ENCODE results near the gene OPCML.

OPCML gene

GRCh38 chr11:133533205-133533604 is 904 bp upstream of the OPCML start:
- TF ChIP-seq CTCF (IDR thresholded peaks at IDR 0.05; ENCODE audit: low read depth, low read length) = no peak
- no peak overlapping the region for H3K27ac ChIP-seq
- H3K9me3 ChIP-seq (ENCODE audit: severe bottlenecking) = no peaks in the 10 kb centered on the region
- no peak overlapping the region for H3K4me3 ChIP-seq (ENCODE audit: low read depth, low read length)
- H3K36me3 ChIP-seq = no peaks in the 10 kb centered on the region
- H3K27me3 ChIP-seq (ENCODE audit: insufficient read depth, low read depth, severe bottlenecking) = no peaks in the 10 kb centered on the region
- DNase-seq = no peak

GRCh38 chr11:133531458-133531857 is 843 bp downstream of the OPCML start:
- Histone ChIP-seq H3K9me3 (ENCODE audit: severe bottlenecking) (no peaks in the 10 kb centered on the region), H3K4me3 (ENCODE audit: low read depth, low read length) (no peak overlapping the region), H3K36me3 (no peaks in the 10 kb centered on the region), H3K27ac (no peak overlapping the region), H3K27me3 (ENCODE audit: insufficient read depth, low read depth, severe bottlenecking) (no peaks in the 10 kb centered on the region)
- no peak for TF ChIP-seq CTCF (IDR thresholded peaks at IDR 0.05; ENCODE audit: low read depth, low read length)
- DNase-seq = no peak

- Histone ChIP-seq H3K9me3 (ENCODE audit: severe bottlenecking) (no peaks in the 10 kb centered on the region), H3K36me3 (no peaks in the 10 kb centered on the region), H3K27me3 (ENCODE audit: insufficient read depth, low read depth, severe bottlenecking) (no peaks in the 10 kb centered on the region), H3K4me3 (ENCODE audit: low read depth, low read length) (no peak overlapping the region), H3K27ac (no peak overlapping the region)
- peak; percentile 44 for TF ChIP-seq CTCF (IDR thresholded peaks at IDR 0.05; ENCODE audit: low read depth, low read length)
- DNase-seq = no peak
Observed at GRCh38 chr11:133530501-133530835, 1.8 kb downstream of the OPCML start.

- no peaks in the 10 kb centered on the region for H3K9me3 ChIP-seq (ENCODE audit: severe bottlenecking)
- H3K4me3 ChIP-seq (ENCODE audit: low read depth, low read length) = no peak overlapping the region
- TF ChIP-seq CTCF (IDR thresholded peaks at IDR 0.05; ENCODE audit: low read depth, low read length) = no peak
- H3K27me3 ChIP-seq (ENCODE audit: insufficient read depth, low read depth, severe bottlenecking) = no peaks in the 10 kb centered on the region
- H3K27ac ChIP-seq = no peak overlapping the region
- DNase-seq = no peak
- H3K36me3 ChIP-seq = no peaks in the 10 kb centered on the region
Observed at GRCh38 chr11:133529807-133530500, 2.3 kb downstream of the OPCML start.

- no peak for TF ChIP-seq CTCF (IDR thresholded peaks at IDR 0.05; ENCODE audit: low read depth, low read length)
- no peaks in the 10 kb centered on the region for H3K9me3 ChIP-seq (ENCODE audit: severe bottlenecking)
- no peak overlapping the region for H3K4me3 ChIP-seq (ENCODE audit: low read depth, low read length)
- no peak for DNase-seq
- H3K27me3 ChIP-seq (ENCODE audit: insufficient read depth, low read depth, severe bottlenecking) = no peaks in the 10 kb centered on the region
- H3K36me3 ChIP-seq = no peaks in the 10 kb centered on the region
- H3K27ac ChIP-seq = no peak overlapping the region
Observed at GRCh38 chr11:133526790-133527189, 5.5 kb downstream of the OPCML start.

GRCh38 chr11:133525976-133526375 is 6.3 kb downstream of the OPCML start:
- TF ChIP-seq CTCF (IDR thresholded peaks at IDR 0.05; ENCODE audit: low read depth, low read length) = no peak
- Histone ChIP-seq H3K9me3 (ENCODE audit: severe bottlenecking) (no peaks in the 10 kb centered on the region), H3K27ac (no peak overlapping the region), H3K36me3 (no peaks in the 10 kb centered on the region), H3K4me3 (ENCODE audit: low read depth, low read length) (no peak overlapping the region), H3K27me3 (ENCODE audit: insufficient read depth, low read depth, severe bottlenecking) (no peaks in the 10 kb centered on the region)
- no peak for DNase-seq

Data from WERI-Rb-1 (cell line).